ENCODE data around the gene KRT78. TPM values are rescaled to one million over a fixed set of nuclear protein-coding genes. Genes with fewer than 3 reads are reported as not detected.
A peak's percentile ranks its signal among the peaks of the same experiment; 100 is the strongest.

Gene KRT78
- total RNA-seq, 1 donor from 2014 or later = not detected

DNA sequence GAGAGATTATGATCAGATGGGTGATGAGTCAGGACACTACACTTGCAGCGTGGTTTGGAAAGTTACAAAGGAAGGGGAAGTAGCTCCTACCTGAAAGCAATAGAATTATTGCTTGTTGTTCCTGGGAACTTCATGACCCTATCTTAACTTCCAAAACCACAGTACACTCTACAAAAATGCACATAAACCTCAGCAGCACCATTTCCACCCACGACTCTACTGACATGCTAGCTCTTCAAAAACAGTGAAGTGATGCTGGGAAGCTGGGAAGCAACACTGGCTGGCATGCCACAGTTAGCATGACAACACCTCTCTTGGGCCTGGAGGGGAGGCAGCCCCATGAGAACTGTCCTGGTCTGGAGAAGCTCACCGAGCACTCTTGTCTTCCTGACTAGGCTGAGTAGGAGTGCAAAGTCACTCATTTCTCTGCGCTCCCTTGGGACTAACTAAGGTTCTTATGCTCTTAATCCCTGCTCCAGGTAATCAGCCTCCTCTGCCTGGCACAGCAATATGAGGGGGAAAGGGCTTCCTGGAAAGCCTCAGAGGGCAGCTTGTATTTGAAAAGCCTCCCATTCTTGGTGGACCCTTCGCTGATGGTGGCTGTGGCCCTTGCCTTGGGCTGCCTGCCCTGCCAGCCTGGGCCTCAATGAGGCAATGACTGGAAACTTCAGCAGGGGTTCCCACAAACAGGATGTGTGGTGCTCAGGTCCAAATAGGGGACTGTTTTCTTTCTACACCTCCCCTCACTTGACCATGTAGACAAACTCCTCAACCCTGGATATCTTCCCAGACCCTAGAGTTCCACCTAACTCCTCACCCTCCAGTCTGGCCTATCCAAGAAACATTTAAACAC is 54.1 kb downstream of the KRT78 start:
- DNase-seq = peak; percentile 26
- TF ChIP-seq CTCF (IDR thresholded peaks at IDR 0.05) = no peak
- intact Hi-C loops (cut with DNase I) = no loop called here
- no peak for ATAC-seq
- H3K9me3 ChIP-seq = no peaks in the 10 kb centered on the region
- peaks cover 43% of the 10 kb centered on the region for H3K27me3 ChIP-seq
- H3K4me3 ChIP-seq = no peak overlapping the region
- peaks cover 5% of the 10 kb centered on the region for H3K4me1 ChIP-seq
- no peaks in the 10 kb centered on the region for H3K36me3 ChIP-seq
- no peak overlapping the region for H3K27ac ChIP-seq

GRCh38 chr12:52792185-52793029 is 56.4 kb downstream of the KRT78 start:
- intact Hi-C loops (cut with DNase I) = no loop called here
- no peak overlapping the region for H3K4me3 ChIP-seq
- DNase-seq = peak; percentile 13
- TF ChIP-seq CTCF (IDR thresholded peaks at IDR 0.05) = no peak
- H3K27me3 ChIP-seq = peaks cover 58% of the 10 kb centered on the region
- no peaks in the 10 kb centered on the region for H3K36me3 ChIP-seq
- ATAC-seq = no peak
- peaks cover 3% of the 10 kb centered on the region for H3K4me1 ChIP-seq
- no peak overlapping the region for H3K27ac ChIP-seq
- H3K9me3 ChIP-seq = no peaks in the 10 kb centered on the region

- Histone ChIP-seq H3K27me3 (peaks cover 58% of the 10 kb centered on the region), H3K9me3 (no peaks in the 10 kb centered on the region), H3K27ac (no peak overlapping the region), H3K4me1 (peaks cover 3% of the 10 kb centered on the region), H3K36me3 (no peaks in the 10 kb centered on the region), H3K4me3 (no peak overlapping the region)
- ATAC-seq (no peak), DNase-seq (peak; percentile 53)
- no peak for TF ChIP-seq CTCF (IDR thresholded peaks at IDR 0.05)
- intact Hi-C loops (cut with DNase I) = no loop called here
These were observed 57.3 kb downstream of the KRT78 start for GRCh38 chr12:52791271-52792184.

DNA sequence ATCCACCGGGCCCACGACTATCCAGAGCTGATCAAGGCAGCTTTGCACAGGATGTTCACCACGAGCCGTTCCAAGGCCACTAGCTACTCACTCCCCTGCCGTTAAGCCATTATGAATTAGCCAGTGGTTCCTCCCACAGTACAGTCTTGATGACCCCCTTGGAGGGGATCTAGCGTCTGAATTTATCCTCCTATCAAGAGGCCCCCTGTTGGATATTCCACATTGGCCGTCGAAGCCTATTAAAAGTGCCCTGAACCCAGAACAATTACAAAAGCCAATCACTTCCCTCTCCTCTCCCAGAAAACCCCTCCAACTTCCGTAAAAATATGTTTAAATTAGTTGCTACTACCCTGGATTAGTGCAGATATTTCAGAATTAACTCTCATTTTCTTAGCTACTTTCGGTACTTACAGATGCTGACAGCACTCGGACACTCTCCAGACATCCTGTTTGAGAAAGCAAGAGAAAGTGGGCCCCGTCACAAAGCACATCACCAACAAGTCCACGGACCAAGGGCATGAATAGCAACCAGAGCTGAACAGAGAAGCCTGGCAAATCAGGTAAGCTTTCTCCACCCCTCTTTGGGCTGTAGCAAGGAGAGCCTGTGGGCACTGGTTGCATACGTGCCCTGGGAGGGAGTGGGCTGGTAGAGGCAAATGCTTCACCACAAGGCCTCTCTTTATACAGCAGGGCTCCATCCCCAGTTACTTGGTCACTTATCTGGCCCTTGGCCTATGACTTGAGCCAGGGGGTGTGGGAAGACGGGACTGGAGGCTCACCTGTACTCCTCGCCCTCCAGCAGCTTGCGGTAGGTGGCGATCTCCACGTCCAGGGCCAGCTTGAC is 58.1 kb downstream of the KRT78 start:
- no peaks in the 10 kb centered on the region for H3K36me3 ChIP-seq
- H3K27me3 ChIP-seq = peaks cover 58% of the 10 kb centered on the region
- intact Hi-C loops (cut with DNase I) = no loop called here
- no peak overlapping the region for H3K27ac ChIP-seq
- DNase-seq (peak; percentile 32), ATAC-seq (no peak)
- H3K9me3 ChIP-seq = no peaks in the 10 kb centered on the region
- TF ChIP-seq CTCF (IDR thresholded peaks at IDR 0.05) = no peak
- no peak overlapping the region for H3K4me3 ChIP-seq
- H3K4me1 ChIP-seq = peaks cover 3% of the 10 kb centered on the region
